Adipose tissue (tissue), 3 donors: ENCODE data around the gene SLC12A1. TPM values are rescaled to one million over a fixed set of nuclear protein-coding genes. Genes with fewer than 3 reads are reported as not detected.

Experiments used
- H3K27ac ChIP-seq: one replicate; pipeline ENCODE4 v1.5.1; 2013; ENCODE audit warnings: low read depth, low read length
- WGBS, 3 donors: extraction: QIAGEN DNeasy Blood & Tissue Kit; methylation state at CpG; one replicate each; pipeline ENCODE4 v1.1.7; 2013; 5-methylcytosine and 5-hydroxymethylcytosine counted together
- polyA plus RNA-seq, 3 donors: library from polyadenylated mRNA; stranded (reverse); fragments of 200-250 nt; gene quantifications; one replicate each; pipeline ENCODE4 v1.2.3, GENCODE V29; 2013
- donor health status: healthy with polysubstance abuse.
- donor health status: Bipolar disorder and iron deficiency.
- donor health status: healthy.

Gene SLC12A1
- polyA plus RNA-seq, 3 donors: not detected

DNA sequence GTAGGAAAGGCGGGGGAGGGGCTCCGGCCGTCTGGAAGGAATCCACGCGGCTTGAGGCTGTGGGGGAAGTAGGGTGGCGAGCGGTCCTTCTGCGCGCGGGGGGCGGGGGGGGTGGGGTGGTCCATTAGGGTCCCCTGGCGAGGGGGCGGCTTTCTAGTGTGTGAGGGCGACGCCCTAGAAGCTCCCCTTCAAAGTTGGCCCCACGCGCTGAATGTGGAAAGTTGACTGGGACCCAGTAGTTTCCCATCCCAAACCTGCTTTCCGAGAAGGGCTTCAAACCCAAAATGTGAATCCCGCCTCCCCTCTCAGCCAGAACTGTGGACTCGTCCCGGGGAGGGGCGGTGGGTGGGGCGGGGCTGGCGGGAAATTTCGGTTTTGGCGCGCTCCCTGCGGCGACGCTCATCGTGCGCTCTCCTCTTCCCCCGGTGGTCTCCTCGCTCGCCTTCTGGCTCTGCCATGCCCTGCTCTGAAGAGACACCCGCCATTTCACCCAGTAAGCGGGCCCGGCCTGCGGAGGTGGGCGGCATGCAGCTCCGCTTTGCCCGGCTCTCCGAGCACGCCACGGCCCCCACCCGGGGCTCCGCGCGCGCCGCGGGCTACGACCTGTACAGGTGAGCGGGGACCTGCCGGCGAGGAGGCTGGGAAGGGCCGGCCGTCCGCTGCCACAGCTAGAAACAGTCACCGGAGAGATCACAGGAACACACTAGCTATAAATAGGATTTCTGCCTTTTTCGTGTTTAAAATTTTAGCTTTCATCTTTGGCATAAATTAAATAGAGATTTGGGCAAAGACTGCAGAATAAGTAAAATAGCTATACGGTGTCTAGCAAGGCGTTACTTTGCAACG, 125.9 kb downstream of the SLC12A1 start:
- WGBS, 3 donors: 1% methylated on average over 54 to 64 of the region's 64 CpGs
- H3K27ac ChIP-seq: peak overlapping the region; percentile 65

DNA sequence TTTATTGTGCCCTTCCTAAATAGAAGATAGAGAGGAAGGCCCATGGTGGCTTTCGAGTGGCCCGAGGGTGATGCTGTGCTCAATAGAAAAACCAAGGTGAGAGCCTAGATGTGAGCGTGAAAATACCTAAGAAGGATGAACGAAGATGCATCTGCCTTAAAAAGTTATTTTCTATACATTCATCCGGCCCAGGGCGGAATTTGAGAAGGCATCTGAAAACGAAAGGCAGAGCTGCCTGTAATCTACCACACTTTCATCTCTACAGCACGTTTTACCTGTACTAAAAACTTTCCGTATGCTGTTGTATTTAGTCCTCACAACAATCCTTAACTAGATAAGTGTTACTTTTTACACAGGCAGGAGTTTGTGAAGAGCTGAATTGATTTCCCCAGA, 126.5 kb downstream of the SLC12A1 start:
- WGBS, 3 donors: 43 to 56% (median 44%) methylated on average over 9 of the region's 9 CpGs
- H3K27ac ChIP-seq: no peak overlapping the region

GRCh38 chr15:48333540-48333939, 127.4 kb downstream of the SLC12A1 start:
- 29 to 59% (median 44%) methylated on average over 4 of the region's 4 CpGs for WGBS, 3 donors
- no peak overlapping the region for H3K27ac ChIP-seq

DNA sequence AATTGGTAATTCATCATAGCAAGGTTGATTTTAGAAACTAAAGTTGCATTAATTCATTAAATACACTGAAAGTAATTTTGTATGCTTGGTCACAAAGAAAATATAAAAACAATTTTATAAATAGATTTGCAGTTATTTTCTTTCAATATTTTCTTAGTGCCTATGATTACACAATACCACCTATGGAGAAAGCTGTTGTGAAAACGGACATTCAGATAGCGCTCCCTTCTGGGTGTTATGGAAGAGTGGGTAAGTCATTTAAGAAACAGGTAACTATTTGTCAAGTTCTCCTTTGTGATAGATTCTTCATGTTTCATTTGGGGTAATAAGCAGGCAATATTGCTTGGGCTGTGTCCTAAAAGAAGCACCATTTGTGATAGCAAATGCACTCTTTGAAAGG, 128.2 kb downstream of the SLC12A1 start:
- H3K27ac ChIP-seq: no peak overlapping the region
- 43 to 81% (median 53%) methylated on average over 2 of the region's 2 CpGs for WGBS, 3 donors

DNA sequence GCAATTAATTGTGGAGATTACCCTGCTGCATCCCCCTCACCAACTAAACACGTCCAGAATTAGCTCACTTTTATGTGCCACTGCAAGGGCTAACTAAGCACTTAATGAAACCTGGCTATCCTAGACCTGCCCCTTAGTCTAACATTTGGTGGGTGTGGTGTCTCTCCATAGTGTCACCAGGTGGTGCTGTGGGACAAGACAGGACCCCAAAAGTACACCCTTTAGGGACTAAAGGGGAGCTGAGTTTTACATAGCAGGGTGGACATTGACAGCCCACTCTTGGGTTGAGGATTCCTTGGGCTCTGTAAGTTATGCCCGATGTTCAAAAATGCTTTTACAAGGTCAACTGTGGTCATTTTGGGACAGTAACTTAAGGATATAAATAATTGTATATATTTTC, 130.8 kb downstream of the SLC12A1 start:
- H3K27ac ChIP-seq: no peak overlapping the region
- 80 to 88% (median 85%) methylated on average over 2 of the region's 2 CpGs for WGBS, 3 donors

GRCh38 chr15:48337607-48338006, 131.5 kb downstream of the SLC12A1 start:
- no peak overlapping the region for H3K27ac ChIP-seq
- WGBS, 3 donors: 64 to 84% (median 67%) methylated on average over 1 of the region's 1 CpG

DNA sequence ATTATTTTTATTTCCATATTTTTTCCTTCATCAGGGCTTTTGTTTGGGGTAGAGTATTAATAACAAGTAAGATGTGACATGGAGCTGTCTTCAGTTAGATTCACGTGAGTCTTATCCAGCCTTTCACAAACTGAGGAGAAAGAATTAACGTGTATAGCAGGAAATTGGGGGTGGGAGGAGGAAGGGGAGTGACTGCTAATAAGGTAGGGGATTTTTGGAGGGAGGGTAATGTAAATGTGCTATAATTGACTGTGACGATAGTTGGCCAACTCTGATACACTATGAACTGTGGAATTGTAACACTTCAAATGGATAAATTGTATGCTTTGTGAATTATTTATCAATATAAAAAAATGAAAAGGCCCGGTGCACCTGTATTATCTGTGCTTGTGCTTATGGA, 134.0 kb downstream of the SLC12A1 start:
- WGBS, 3 donors: 72 to 85% (median 73%) methylated on average over 4 of the region's 4 CpGs
- no peak overlapping the region for H3K27ac ChIP-seq

DNA sequence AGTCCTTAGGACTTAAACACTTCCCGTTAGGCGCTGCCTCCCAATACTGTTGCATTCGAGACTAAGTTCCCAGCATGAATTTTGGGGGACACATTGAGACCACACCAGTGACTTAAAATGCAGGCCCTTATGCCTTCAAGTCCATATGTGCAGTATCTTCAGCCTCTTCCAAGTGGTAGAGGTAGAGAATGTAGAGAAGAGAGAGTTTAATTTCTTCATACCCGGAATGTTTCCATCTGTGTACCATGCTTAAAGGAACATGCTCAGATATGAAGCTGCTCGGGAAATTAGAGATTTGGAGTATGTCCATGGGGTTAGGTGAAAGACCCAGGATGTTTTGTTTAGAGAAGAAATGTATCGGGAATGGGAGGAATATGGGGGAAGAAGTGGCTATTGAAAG, 137.8 kb downstream of the SLC12A1 start:
- H3K27ac ChIP-seq: no peak overlapping the region
- WGBS, 3 donors: 93 to 96% (median 94%) methylated on average over 6 of the region's 6 CpGs

DNA sequence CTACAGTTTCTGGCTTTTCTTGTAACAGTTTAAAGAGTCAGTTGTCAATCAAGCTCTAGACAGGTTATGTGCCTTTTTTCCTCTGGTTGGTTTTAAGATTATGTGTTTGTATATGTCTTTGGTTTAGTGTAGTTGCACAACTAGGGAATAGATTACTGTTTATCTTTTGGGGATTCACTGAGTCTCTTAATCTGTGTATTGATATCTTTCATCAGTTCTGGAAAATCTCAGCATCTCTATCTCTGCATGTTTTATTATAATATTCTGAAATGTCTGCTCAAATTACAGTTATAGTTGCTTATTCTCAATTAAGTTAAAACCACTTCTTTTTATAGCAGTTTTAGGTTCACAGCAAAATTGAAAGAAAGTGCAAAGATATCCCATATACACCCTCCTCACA, 139.4 kb downstream of the SLC12A1 start:
- no peak overlapping the region for H3K27ac ChIP-seq

DNA sequence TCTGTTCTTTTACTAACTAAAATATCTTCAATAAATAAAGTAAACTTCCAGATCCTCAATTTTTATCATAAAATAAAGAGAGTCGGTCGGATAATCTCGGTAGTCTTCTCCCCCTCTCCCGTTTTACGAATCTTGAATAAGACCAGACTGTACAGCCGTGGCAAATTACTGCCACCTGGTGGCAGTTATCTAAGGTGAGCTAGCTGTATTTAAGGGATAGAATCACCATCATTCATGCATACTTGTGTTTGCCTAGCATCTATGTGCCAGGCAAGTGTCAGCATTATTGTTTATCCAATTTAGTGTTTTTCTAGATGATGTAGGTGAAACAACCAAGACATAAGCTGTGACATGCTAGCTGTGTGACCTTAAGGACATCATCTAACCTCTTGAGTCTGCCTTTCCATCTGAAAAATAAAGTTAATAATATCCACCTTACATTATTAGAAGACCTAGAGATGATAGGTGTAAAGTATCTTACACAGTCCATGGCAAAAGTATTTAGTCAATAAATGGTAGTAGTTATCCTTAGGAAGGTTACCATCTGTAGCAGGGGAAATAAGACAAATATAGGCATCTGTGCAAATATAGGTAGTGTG, 146.5 kb downstream of the SLC12A1 start:
- WGBS, 3 donors: 1 to 4% (median 4%) methylated on average over 6 of the region's 6 CpGs
- H3K27ac ChIP-seq: no peak overlapping the region

Other genes with a start within 250 kb of the SLC12A1 start
- not detected for gene SLC24A5, start 85.3 kb upstream of the SLC12A1 start, polyA plus RNA-seq
- gene MYEF2, start 28.0 kb upstream of the SLC12A1 start, polyA plus RNA-seq: 1 to 10 TPM; 3.0 to 9.9 (median 3.5) TPM
- gene CTXN2, start 14.6 kb upstream of the SLC12A1 start, polyA plus RNA-seq: under 1 TPM in 1 of 3 donors, not detected in 2; 0.05 TPM
- gene DUT, start 125.1 kb downstream of the SLC12A1 start, polyA plus RNA-seq: 10 to 100 TPM; 31.8 to 89.2 (median 61.0) TPM